ENCODE data around the gene SRXN1.

DNA sequence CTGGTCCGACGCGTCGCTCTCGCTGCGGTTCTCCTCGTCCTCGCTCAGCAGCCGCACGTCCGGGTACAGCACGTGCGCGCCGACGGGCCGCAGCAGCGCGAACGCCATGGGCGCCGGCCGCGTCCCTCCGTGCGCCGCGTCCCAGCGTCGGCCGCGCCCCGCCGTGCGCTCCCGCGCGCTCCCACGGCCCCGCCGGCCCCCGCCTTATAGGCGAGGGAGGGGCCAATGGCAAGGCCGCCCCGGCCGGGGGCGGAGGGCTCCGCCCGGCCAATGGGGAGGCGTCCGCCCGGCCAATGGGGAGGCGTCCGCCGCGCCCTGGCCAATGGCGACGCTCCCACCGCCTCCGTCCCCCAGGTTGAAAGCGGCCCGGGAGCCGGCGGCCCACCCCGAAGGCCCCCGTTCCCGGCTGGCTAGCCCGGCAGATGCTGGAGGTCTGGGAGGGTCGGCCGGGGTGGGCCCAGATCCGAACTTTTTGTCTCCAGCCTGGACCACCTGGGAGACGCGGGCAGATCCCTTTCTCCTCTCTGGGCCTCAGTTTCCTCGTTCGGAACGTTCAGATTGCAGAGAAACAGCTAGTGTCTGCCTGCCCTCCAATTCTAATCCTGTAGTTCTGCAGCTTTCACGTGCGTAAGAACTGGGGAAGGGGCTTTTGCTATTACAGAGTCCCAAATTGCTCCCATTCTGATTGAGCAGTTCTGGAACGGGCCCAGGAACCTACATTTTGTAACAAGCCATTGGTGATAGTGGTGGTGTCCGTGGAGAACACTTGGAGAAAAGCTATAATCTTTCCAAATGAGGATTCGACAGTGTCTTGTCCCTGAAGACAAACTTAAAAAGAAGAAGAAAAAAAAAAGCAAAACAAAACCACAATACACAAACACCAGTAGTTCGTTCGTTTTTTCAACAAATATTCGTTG is 42.6 kb downstream of the SRXN1 start, which contains the start of gene TCF15:
- TF ChIP-seq TAF1 (IDR thresholded peaks at IDR 0.05; ENCODE audit: borderline replicate concordance, low read depth, low read length) (no peak), POLR2AphosphoS5 (IDR thresholded peaks at IDR 0.05; ENCODE audit: low read depth, low read length) (no peak), POLR2A (IDR thresholded peaks at IDR 0.05; ENCODE audit: low read depth, low read length) (no peak)

Measured in GM12892 (cell line).